NCI-H1417 (cell line): ENCODE data around the gene CCDC167.
A peak's percentile ranks its signal among the peaks of the same experiment; 100 is the strongest.

Experiments
- DNase-seq, 3 experiments: peaks; one replicate each; lab custom pipeline; 2025; lab: John Stamatoyannopoulos, UW

Gene CCDC167

DNA sequence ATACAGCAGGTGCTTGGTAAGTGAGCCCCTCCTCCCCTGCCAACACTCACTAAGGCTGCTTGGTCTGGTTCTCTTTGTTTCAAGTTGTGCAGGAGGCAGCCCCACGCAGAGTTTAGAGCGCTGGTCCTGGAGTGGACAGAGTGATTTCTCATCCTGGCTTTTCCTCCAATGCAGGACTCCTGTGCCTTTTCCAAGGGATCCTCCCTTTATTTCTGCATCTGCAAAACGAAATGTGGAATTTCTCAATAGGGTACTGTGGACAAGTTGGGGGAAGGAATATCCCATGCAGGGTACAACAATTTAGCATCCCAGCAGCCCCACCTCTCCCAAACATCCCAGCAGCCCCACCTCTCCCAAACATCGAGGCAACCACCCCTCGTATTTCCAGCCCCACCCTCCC lies 30.6 kb upstream of the CCDC167 start:
- no peak for DNase-seq

DNA sequence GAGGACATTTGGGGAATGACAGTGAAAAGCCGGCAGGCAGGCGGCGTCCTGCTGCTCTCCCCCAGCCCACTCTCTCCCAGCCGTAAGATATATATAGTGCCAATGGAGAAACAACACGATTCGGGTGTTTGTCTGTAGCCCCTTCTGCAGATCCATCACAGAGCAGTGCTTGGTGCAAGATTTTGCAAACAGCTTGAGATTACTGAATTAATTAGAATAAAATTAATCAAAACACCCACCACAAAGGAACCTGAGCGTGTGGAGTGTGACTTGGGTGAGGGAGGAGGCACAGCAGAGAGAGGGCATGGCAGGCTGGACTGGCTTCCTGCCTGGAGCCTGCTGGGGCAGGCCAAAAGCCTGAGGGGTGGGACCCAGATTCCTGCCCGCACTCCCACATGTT lies 28.8 kb upstream of the CCDC167 start:
- no peak for DNase-seq

DNA sequence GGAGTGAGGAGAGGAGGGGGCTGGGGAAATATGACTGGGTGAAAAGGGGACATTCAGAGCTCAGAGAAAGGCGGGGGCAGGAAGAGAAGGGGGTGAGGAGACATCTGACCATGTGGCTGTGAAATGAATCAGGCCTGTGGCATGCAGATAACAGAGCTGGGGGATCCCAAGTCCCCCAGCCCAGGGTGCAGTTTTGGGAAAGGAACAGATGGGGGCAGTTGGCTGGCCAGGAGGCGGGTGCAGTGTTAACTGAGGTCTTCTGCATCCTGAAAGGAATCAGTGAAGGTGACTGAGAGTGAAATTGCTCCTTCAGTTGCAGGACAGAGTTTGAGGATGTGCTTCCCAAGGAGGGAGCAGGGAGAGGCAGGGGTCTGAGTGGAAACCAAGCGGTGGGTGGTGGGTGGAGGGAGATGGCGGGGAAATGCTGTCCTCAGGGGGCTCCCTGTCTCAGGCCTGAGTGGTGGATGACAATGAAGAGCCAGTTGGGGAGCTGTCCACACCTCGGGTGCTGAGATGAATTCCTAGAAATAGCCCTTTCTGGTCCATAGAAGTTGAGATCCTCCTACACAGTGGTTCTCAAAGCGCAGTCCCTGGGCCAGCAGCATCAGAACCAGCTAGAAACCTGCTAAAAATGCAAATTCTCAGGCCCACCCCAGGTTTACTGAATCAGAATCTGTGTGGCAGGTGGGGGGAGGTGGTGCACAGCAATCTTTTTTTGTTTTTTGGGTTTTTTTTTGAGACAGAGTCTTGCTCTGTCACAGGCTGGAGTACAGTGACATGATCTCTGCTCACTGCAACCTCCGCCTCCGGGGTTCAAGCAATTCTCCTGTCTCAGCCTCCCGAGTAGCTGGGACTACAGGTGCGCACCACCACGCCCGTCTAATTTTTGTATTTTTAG lies 26.0 kb upstream of the CCDC167 start:
- DNase-seq = no peak

DNA sequence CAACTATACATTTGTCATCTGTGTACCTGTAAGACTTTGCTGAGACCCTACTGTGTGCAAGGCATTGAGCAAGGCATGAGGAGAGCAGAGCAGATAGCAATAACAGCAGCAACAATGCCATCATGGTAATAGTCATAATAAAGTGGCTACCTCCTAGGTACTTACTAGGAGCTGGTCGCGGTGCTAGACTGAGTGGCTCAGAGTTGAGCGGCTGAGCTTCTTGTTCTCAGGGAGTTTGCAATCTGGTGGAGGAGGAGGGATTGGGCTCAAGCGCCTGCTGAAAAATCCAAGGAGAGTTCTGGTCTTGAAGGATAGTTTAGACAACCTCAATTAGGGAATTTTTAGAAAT lies 25.3 kb upstream of the CCDC167 start:
- DNase-seq = no peak

DNA sequence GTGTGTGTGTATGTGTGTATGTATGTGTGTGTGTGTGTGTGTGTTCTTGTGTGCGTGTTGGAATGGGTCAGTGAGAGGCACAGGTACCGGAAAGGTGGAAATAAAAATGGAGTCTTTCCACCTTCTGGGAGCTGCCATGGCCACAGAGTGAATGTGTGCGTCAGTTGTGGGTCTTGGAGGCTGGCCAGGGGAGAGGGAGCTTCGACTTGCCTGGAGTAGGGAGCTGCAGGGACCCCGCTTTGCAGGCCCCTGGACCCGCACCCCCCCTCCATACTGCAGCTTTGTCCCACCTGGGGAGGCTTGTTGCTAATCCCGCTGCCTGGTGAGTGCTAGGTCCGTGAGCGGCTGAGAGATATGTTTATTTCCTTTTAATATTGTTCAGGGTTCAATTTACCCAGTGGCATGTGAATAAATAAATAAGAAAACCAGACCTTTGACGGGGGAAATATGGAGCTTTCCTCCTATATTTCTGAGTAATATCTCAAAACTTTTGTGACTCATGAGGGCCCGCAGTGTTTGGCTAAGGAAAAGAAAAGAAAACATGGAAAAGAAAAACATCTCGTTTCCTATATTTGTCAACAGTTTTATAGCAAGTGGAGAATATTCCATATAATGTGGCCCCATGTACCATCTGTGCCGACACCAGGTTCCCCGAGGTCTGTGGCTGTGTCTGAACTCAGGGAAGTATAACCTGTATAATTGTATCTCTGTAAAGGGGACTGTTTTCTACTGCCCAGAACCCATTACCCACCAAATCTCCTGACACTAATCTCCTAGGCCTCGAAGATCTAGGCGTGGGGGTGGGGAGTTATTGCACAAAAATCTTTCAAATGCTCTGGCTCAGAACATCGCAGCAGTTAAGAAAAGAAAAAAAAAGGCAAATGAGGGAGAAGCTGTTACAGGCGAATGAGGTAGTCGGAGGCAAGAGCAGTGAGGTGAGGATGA lies 24.6 kb upstream of the CCDC167 start:
- no peak for DNase-seq

DNA sequence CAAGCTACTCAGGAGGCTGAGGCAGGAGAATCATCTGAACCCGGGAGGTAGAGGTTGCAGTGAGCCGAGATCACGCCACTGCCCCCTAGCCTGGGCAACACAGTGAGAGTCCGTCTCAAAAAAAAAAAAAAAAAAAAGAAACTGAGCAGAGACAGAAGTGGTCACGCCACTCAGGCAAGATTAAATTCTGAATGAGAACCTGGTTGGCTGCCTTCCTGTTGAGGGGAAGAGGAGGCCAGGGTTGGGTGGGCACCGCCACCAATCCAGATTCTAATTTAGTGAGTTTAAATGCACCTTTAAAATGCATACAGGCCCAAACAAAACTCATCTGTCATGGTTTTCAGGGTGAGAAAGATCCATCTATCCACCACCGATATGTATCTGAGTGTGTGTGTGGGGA lies 23.7 kb upstream of the CCDC167 start:
- no peak for DNase-seq

DNA sequence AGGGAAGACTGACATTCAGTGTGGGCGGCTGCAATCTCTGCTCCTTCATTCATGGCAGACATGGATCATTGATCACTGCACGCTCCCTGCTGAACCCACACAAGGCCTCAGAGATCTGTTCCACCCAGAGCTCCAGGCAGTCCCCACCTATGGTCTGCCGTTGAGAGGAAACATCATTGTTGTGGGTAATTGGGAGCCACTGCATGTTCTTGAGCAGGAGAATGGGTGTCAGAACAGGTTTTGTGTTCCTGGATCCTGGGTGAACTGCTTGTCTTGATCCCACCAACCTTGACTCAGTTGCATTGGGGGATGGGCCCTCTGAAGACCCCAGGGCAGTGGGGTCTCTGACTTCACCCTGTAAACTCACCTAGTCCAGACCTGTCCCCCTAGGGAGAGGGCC lies 23.1 kb upstream of the CCDC167 start:
- no peak for DNase-seq

DNA sequence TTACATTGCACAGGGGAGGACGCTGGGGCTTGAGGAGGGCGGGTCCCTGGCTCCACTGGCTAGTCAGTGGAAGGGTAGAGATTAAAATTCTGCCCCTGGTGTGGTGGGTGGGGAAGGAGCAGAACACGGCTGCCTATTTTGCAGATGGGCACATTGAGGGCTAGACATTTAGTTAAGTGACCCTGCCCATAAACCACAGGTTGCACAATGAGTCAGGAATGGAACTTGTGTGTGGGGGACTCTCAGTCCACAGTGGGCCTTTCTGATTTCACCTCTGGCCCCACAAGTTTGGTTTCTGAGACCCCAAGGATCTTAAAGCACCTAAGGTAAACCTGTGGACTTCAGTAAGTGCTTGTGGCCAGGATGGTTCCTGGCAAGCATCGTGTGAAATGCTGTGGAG lies 22.0 kb upstream of the CCDC167 start:
- no peak for DNase-seq

DNA sequence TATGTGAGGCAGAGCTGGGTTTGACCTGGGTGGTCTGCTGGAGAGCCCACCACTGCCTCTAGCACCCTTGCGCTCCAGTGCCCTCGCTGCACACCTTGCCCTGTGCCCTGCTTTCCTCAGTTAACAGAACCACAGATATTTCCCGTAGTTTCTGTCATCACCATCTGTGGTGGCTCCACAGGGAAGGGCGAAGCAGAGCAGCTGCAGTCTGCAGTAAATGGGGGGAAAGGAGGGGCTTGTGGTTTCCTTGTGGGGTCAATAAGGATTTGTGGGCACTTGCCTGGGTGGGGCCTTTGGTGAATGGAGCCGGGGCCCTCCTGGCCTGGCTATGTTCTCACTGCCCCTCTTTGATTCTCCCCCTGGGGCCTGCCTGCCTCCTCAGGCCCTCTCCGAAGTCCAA lies 21.2 kb upstream of the CCDC167 start:
- no peak for DNase-seq

DNA sequence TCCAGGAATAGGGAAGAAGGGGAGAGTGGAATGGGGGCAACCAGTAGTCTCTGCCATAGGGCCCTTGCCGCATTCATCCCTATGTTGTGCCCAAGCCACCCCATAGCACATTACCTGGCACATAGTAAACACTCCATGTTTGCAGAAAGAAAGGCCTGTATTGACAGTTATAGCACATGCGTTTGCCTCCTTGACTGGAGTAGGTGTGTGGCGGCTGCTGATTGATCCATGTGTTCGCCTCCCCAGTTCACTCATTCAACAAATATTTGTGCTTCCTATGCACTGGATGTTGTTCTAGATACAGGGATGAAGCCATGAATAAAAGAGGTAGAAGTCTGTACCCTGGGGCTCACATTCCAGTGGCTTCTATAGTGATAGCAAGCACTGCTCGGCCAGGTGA lies 19.8 kb upstream of the CCDC167 start:
- DNase-seq = no peak

DNA sequence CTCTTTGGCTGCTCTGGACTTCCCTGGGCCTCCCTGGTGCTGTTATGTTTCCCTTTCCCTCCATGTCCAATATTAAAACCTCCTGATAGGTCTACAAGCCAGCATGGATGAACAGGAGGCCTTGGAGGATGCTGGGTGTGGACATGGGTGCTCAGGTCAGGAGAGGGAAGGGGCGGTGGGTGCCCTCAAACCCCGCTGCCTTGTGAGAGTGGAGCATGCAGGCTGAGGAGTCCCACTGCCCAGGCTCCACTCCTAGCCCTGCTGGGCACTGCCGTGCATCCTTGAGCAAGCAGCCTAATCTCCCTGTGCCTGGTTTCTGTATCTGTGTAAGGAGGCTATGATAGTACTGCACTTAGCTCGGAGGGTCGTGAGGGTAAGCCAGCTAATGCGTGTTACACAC lies 18.4 kb upstream of the CCDC167 start:
- DNase-seq = no peak

DNA sequence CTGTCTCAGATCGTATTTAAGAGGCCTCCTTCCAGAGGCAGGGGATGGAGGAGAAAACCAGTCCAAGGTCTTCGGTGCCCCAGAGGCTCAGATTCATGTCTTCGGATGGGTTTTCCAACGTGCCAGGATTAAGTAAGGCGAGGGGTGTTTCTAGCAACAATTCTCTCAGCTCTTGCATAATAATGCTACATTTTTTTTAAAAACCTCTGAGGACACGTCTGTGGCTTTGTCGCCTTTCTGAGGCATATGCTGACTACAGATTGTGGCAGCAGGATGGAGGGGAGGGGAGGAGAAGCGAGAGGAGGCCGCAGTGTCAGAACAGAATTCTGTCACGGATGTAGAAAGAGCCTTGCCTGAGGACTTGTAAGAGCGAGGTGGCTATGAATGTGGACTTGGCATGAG lies 17.7 kb upstream of the CCDC167 start:
- peak in 1 of 3 experiments; percentile 43 for DNase-seq

DNA sequence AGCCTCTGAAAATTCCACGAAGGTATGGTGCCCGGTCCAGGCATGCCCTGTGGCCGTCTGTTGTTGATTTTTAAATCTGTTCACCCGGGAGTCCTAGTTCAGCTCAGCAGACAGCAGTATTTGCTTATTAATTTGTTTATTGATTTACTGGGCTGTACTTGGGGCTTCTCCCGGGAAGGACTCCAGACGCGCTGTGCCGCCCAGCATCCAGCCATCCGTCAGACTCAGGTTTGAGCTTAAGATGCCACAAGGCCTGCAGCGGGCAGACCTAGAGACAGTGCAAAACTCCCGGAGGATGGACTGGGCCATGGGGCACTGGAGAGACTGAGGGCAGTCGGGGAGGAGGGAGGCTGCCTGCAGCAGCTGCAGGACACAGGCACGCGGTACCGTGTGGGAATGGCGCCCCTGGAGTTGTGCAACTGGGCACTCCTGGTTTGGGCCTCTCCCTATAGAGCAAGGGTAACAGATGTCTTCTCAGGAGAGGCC lies 17.3 kb upstream of the CCDC167 start:
- DNase-seq = peak in 1 of 3 experiments; percentile 86

DNA sequence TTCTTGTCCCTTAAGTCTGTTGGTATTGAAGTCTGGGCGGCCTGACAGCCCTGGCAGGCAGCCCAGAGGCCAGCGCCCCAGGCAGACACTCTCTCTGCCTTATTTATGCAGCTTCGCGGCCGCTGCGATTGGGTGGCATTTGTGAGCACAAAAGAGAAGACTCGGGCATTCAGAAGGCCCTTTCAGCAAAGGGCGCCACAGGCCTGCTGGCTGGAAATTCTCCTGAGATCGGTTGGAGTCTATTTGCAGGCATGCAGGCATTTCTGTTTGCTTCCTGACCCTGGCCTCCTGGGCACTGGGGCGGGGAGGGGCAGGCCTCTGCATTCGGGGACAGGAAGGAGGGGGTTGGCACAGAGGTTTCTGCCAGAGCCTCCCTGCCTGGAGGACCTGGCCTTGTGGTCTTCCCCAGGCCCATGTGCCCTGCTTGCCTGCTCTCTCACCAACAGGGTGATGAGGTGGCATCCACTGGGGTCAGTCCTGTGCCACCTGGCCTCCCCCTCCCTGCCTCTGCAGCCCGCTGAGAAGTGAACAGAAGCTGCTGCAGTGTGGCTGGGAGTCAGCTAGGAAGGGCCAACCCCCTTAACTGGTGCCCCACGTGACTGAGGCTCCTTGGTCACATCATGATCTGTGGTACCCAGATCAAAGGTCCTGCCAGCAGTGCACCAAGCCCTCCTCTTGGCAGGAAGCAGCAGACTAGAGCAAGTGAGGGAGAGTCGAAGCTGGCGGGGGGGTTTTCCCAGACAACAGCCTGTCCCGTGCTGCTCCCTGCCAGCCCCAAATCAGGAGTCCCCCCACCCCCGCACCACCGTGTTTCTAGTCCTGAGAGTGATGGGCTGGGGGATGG lies 16.6 kb upstream of the CCDC167 start:
- DNase-seq = peak; percentile 60 to 96 (median 90)

DNA sequence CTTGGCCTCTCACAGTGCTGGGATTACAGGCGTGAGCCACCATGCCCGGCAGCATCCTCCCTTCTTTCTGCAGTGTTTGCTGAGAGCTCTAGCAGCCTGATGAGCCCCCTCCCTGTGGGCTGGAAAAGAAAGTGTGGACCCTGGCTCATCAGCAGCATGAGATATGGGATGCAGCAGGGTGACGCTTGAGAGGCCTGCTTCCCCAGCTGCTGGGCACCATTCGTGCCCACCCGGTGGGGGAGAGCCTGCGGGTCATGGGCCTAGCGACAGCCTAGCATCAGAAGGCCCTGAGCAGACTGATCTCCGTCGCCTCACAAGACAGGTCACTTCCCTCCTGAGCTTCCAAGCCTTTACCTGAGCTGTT lies 16.0 kb upstream of the CCDC167 start:
- DNase-seq = peak in 2 of 3 experiments; percentile 79 to 90

DNA sequence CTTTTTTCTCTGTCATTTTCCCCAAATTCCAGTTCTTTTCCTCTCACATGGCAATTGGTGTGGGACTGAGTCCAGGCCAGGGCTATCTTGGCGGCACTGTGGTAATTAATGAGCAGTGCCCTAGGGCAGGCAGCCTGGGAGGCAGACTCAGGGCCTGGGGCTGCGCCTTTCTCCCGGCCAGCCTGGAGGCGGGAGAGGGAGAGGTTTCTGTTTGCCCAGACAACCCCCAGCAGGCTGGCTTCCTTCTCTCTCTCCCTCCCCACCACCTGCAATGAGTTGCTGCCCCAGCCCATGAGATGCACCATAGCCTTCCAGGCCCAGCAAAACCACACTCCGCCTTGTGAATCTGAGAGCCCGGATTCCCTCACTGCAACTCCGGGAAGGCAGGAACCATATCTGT lies 15.1 kb upstream of the CCDC167 start:
- peak in 2 of 3 experiments; percentile 31 to 59 for DNase-seq

DNA sequence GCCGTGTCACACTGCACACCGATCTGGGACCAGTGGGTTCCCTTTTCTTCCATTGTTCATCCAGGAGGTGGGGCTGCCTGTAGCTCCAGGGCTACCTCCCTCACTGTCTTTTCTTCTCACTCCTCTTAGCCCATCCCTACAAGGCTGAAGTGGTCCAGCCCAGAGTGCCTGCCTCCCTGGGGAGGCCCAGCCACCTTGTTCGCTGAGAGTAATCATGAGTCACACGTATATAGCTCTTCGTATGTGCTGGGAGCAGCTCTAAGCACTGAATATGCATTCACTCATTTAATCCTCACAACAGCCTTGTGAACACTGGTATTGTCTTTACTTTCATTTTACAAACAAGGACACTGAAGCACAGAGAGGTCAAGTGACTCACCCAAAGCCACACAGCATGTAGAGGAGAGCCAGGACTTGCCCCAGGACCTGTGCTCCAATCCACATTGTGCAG lies 14.7 kb upstream of the CCDC167 start:
- peak in 2 of 3 experiments; percentile 37 to 40 for DNase-seq

DNA sequence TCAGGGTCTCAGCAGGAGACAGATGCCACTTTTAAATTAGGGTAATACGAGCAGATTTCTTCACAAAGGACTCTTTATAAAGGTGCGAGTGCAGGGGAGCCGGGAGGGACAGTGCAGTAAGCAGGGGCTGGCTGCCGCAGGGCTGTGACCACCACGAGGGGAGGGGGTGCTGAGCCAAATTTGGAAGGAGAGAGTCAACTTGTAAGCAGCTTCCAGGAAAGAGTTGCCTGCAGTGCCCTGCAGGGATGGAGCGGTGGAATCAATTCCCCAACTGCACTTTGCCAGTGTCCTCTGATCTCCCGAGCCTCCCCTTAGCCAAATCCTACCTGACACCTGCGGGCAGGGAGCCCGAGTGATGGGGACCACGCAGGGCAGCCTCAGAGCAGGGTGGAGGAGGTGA lies 13.9 kb upstream of the CCDC167 start:
- DNase-seq = no peak

DNA sequence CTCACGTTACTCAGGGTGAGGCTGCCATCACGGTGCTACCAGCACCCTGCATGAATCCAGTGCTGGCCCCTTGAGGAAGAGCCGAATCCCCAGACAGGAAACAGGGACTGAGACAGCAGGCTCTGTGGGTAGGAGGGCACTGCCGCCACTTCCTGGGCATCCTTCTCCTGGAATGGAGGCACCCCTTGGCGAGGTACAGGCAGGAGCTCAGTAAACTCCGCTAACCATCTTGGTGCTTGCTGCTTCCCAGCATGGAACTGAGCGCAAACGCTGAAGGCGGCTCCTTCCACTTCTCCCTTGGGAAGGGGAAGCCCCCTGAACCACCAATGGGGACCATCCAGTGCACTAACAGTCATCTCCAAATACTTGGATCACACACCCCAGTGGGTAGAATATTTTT lies 13.5 kb upstream of the CCDC167 start:
- no peak for DNase-seq

DNA sequence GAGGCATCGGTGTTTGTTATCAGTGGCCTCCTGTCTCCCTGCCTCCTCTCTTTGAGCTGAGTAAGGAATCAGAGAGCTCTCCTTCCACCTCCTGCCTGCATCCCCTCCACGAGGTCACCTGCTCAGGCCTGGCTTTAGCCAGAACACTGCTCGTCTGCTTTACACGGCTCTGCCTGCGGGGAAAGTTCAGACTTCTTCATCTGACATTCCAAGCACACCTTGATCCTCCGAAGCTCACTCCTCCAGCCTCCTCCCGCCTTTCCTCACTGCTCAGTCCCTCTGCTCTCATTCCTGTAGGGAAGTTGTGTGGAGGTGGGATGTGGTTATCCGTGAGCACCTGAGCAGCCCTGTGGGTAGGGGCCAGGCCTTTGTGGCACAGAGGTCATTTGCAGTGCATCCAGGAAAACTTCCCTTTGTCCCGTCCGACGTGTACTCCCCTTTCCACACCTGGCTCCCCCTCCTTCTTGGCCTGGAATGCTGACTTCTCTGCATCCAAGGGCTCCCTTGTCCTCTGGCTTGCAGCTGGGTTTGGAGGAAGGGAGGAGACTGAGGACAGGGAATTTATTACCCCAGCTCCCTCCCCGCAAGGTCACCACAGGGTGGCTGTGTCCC lies 12.8 kb upstream of the CCDC167 start:
- peak in 1 of 3 experiments; percentile 18 for DNase-seq

DNA sequence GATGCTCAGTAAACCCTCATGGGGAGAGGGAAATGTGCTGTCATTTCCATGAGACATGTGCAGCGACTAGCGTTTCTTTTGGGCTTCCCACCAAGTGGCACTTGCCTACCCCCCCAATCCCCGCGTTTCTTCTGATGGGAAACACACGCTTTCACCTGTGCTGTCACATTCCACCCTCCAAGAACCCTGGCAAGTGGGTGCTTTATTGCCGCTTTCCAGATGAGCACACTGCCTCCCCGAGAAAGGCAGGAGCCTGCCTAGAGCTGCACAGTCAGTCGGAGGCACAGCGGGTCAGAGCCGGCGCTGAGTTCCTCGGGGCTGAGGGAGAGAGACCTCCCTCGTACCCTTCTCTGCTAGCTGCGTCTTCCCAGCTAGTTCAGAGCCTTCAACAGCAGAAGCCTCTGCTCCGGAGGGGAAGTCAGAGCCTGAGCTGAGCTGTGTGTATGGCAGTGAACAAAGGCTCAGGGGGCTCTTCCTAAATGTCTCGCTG lies 12.3 kb upstream of the CCDC167 start:
- no peak for DNase-seq
